Endothelial cell (in vitro differentiated cells): ENCODE data around the gene HHAT. TPM values are rescaled to one million over a fixed set of nuclear protein-coding genes. Genes with fewer than 3 reads are reported as not detected.

Experiments
- DNase-seq: peaks from one replicate; pipeline ENCODE4 v3.0.0; 2021; ENCODE audit warnings: low spot score
- H3K27ac Mint-ChIP-seq: one replicate; pipeline ENCODE4 v1.8.0; 2021; ENCODE audit warnings: mixed read lengths, inconsistent platforms; ENCODE audit not compliant: unreplicated experiment
- H3K27me3 Mint-ChIP-seq: one replicate; pipeline ENCODE4 v1.8.0; 2021; ENCODE audit warnings: mild to moderate bottlenecking, moderate library complexity, mixed read lengths, inconsistent platforms; ENCODE audit not compliant: unreplicated experiment
- H3K36me3 Mint-ChIP-seq: one replicate; pipeline ENCODE4 v1.8.0; 2021; ENCODE audit warnings: mild to moderate bottlenecking, low read depth, mixed read lengths, inconsistent platforms; ENCODE audit not compliant: unreplicated experiment
- H3K4me1 Mint-ChIP-seq: one replicate; pipeline ENCODE4 v1.8.0; 2021; ENCODE audit warnings: mild to moderate bottlenecking, mixed read lengths, inconsistent platforms; ENCODE audit not compliant: unreplicated experiment
- H3K4me3 Mint-ChIP-seq: one replicate; pipeline ENCODE4 v1.8.0; 2021; ENCODE audit warnings: mild to moderate bottlenecking, mixed read lengths, inconsistent platforms; ENCODE audit not compliant: unreplicated experiment
- H3K9me3 Mint-ChIP-seq: one replicate; pipeline ENCODE4 v1.8.0; 2021; ENCODE audit warnings: mixed read lengths, inconsistent platforms; ENCODE audit not compliant: unreplicated experiment
- CTCF ChIP-seq: fragments of 200-600 bp; sonication (generic); IDR thresholded peaks from one replicate; pipeline ENCODE4 v1.5.0; 2021; ENCODE audit warnings: antibody characterized with exemption; ENCODE audit not compliant: unreplicated experiment
- total RNA-seq: library from RNA; stranded (reverse); fragmentation: NEBNext Ultra II Directional; extraction: Animal tissue kit (Norgen Biotek cat#: 25700); gene quantifications from one replicate; pipeline ENCODE4 v1.2.1, GENCODE V29; 2021; ENCODE audit not compliant: unreplicated experiment

Gene HHAT
- total RNA-seq, 1 donor from 2014 or later, result 6.0 TPM

- DNase-seq, result no peak
- no peak for TF ChIP-seq CTCF
- Mint-ChIP-seq H3K36me3 (no peaks in the 10 kb centered on the region), H3K9me3 (no peaks in the 10 kb centered on the region), H3K27ac (no peak overlapping the region), H3K4me3 (no peak overlapping the region), H3K27me3 (no peaks in the 10 kb centered on the region), H3K4me1 (no peaks in the 10 kb centered on the region)
Measured at GRCh38 chr1:210633140-210633539, 304.4 kb downstream of the HHAT start.

- no peak overlapping the region for H3K4me3 Mint-ChIP-seq
- no peaks in the 10 kb centered on the region for H3K4me1 Mint-ChIP-seq
- H3K9me3 Mint-ChIP-seq, result no peaks in the 10 kb centered on the region
- H3K36me3 Mint-ChIP-seq, result no peaks in the 10 kb centered on the region
- H3K27ac Mint-ChIP-seq, result no peak overlapping the region
- TF ChIP-seq CTCF, result no peak
- no peak for DNase-seq
- H3K27me3 Mint-ChIP-seq, result no peaks in the 10 kb centered on the region
Measured at GRCh38 chr1:210633636-210634035, 304.9 kb downstream of the HHAT start.

GRCh38 chr1:210635108-210635507 is 306.4 kb downstream of the HHAT start:
- no peaks in the 10 kb centered on the region for H3K4me1 Mint-ChIP-seq
- H3K9me3 Mint-ChIP-seq, result no peaks in the 10 kb centered on the region
- no peak overlapping the region for H3K4me3 Mint-ChIP-seq
- peaks cover 2% of the 10 kb centered on the region for H3K27me3 Mint-ChIP-seq
- TF ChIP-seq CTCF, result no peak
- H3K36me3 Mint-ChIP-seq, result no peaks in the 10 kb centered on the region
- DNase-seq, result no peak
- no peak overlapping the region for H3K27ac Mint-ChIP-seq

- H3K9me3 Mint-ChIP-seq, result no peaks in the 10 kb centered on the region
- no peaks in the 10 kb centered on the region for H3K4me1 Mint-ChIP-seq
- no peaks in the 10 kb centered on the region for H3K36me3 Mint-ChIP-seq
- DNase-seq, result no peak
- TF ChIP-seq CTCF, result no peak
- H3K4me3 Mint-ChIP-seq, result no peak overlapping the region
- H3K27ac Mint-ChIP-seq, result no peak overlapping the region
- peaks cover 2% of the 10 kb centered on the region for H3K27me3 Mint-ChIP-seq
Measured at GRCh38 chr1:210641582-210641981, 312.9 kb downstream of the HHAT start.

- no peaks in the 10 kb centered on the region for H3K4me1 Mint-ChIP-seq
- no peak overlapping the region for H3K27ac Mint-ChIP-seq
- no peaks in the 10 kb centered on the region for H3K9me3 Mint-ChIP-seq
- H3K27me3 Mint-ChIP-seq, result no peaks in the 10 kb centered on the region
- no peak overlapping the region for H3K4me3 Mint-ChIP-seq
- TF ChIP-seq CTCF, result no peak
- no peaks in the 10 kb centered on the region for H3K36me3 Mint-ChIP-seq
- no peak for DNase-seq
Measured at GRCh38 chr1:210645582-210646257, 317.0 kb downstream of the HHAT start.
